ENCODE results near the gene INO80B. TPM values are rescaled to one million over a fixed set of nuclear protein-coding genes. Genes with fewer than 3 reads are reported as not detected.
"Not testable (repeated sequence)": the region's sequence is repeated elsewhere in the genome, so short reads cannot be mapped to it uniquely, and the experiment has no call there.

Gene INO80B
- total RNA-seq, 1 donor from 2014 or later = 17.2 TPM

- DNase-seq (ENCODE audit: extremely low read depth, low read depth, low spot score) = no peak
Measured at GRCh38 chr2:74424995-74425406, 29.9 kb upstream of the INO80B start.

- no peak for DNase-seq (ENCODE audit: extremely low read depth, low read depth, low spot score)
Measured at GRCh38 chr2:74425523-74425922, 29.4 kb upstream of the INO80B start.

DNA sequence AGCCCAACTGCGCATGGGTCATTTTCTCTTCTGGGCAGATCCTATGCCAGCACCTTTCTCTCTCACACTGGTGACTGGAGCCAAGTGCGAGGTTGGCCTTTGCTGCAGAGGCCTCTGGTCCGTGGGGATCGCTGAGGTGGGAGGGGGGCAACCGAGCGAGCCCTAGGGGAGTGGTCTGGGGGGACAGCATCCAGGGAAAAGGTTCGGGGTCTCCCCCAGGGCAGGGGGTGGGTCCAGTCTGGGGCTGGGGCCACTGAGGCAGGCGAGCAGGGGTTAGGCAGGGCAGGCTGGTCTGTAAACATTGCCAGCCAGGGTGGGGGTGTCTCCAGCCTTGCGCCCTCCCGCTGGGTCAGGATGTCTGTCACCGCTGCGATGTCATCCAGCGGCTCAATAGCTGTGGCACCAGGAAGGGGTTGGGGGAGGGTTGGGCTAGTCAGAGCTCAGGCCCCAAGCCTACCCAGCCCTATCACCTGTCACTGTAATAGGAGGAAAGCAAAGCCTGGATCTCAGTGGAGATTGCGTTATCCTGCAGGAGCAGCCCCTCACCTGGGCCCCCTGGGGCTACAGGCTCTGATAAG is 28.6 kb upstream of the INO80B start:
- DNase-seq (ENCODE audit: extremely low read depth, low read depth, low spot score) = no peak

- DNase-seq (ENCODE audit: extremely low read depth, low read depth, low spot score) = no peak
Measured at GRCh38 chr2:74427551-74427950, 27.3 kb upstream of the INO80B start.

DNA sequence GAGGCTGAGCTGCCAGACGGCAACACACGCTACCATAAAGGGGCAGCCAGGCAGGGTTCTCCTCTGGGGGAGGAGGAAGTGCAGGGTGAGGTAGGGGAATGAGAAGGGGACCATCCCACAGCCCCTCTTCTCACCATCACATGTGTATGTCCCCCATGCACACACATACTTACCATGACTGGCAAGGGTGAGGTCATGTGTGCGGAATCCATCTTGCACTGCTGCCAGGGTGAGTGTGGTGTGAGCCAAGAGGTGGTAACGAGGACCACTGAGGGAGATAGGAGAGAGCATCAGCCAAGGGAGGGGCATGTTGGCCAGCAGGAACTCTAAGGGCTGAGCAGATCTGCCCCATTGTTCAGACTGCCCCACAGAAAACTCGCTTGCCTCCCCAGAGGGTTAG is 26.2 kb upstream of the INO80B start:
- DNase-seq (ENCODE audit: extremely low read depth, low read depth, low spot score) = no peak

- DNase-seq (ENCODE audit: extremely low read depth, low read depth, low spot score) = no peak
Measured at GRCh38 chr2:74429487-74430451, 25.1 kb upstream of the INO80B start.

GRCh38 chr2:74430502-74430901 is 24.4 kb upstream of the INO80B start:
- DNase-seq (ENCODE audit: extremely low read depth, low read depth, low spot score) = no peak

DNA sequence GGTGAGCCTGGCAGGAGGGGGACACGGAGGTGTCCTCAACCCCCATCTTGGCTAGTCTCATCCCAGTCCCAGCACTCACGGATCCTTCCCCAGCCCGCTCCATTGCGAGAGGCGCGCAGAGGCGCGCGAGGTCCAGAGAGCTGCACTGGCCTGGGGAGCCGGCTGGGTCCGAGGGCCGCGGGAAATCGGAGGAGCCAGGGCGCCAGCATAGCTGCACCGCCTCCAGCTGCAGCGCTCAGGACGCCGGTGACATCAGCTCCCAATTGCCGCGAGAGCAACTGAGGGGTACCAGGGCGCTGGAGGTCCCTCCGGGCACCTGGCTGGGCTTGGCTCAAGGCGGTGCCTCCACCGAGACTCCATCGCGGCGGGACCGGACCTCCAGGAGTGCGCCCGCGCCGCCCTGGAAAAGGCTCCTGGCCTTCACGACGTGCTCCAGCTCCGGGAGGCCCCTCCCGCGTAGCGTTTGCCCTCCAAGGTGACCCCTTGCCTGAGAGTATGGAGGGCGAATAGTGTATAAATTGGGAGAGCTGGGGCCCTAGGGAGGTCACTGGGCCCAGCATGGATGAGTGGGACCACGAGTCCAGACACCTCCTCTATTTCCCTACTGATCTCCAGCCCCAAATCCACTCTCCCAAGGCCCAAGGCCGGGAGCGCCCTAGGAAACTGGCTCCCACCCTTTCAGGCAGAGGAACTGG is 18.6 kb upstream of the INO80B start:
- DNase-seq (ENCODE audit: extremely low read depth, low read depth, low spot score) = no peak

DNA sequence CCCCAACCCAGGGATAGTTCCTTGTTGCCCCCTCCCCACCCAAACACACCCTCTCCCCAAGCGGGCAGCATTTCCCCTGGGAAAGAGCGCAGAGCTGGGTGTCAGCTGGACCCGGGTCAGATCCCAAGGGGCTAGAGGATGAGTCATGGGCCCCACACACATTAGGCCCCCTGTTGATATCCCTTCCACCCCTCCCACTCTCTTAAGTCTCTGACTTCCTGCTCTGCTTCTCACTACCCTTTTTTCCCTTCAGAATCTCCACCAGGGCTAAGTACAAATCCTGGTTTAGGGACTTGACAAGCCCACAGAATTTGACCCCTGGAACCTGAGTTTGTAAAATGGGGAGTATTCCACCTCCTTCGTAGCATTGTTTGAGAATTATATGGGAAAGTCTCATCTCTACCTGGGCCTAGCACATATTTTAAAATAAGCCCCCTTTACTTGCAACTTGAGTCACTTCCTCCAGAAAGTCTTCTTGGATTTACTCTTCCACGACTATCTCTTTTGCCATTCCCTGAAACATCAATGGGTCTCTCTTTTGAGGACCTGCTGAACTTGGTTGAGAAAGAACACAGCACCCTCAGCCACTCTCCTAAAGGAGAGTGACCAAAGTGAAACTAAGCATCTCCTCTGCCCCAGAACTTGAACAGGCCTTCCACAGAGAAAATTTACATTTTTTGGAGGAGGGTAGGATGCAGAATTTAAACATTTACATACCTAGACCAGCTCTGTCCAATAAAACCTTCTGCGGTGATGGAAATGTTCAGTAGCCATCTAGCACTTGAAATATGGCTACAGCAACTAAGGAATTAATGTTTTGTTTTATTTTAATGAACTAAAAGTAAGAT is 17.8 kb upstream of the INO80B start:
- no peak for DNase-seq (ENCODE audit: extremely low read depth, low read depth, low spot score)

GRCh38 chr2:74438248-74438647 is 16.6 kb upstream of the INO80B start:
- DNase-seq (ENCODE audit: extremely low read depth, low read depth, low spot score) = no peak

- no peak for DNase-seq (ENCODE audit: extremely low read depth, low read depth, low spot score)
Measured at GRCh38 chr2:74439373-74439772, 15.5 kb upstream of the INO80B start.

- DNase-seq (ENCODE audit: extremely low read depth, low read depth, low spot score) = no peak
Measured at GRCh38 chr2:74439803-74440377, 15.0 kb upstream of the INO80B start.

DNA sequence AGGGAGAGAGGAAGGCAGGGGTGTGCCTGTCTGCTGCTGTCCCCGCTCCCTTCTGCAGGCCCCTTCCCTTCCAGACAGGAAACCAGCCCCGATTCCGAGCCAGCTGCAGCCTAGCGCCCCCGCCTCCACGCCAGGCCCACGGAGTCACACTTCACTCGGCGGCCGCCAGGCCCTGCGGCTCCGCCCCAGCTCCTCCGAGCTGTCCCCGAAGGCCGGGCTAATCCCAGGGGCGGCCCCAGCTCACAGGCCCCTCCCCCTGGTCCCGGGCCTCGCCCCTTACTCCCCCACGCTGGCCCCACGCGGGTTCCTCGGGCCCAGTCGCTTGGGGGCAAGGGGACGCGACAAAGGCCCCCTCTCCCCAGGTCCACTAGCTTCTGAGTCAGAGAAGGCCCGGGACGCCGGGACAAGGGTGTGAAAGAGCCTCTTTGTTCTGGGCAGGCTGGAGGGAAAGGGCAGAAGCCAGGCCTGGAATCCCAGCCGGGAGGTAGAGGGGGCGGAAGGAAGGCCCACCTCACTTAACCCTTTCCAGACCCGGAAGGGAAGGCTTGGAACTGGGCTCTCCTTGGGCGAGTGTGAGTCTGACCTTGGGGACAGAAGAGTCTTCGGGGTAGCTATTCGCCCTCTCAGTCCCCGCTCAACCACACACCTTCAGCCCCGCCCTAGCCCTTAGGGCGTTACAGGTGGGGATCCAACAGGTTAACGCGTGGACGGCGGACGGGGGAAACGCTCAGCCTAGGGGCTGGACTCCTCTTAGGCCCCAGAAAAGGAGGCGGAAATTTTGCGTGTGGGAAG is 14.3 kb upstream of the INO80B start:
- DNase-seq (ENCODE audit: extremely low read depth, low read depth, low spot score) = no peak

DNA sequence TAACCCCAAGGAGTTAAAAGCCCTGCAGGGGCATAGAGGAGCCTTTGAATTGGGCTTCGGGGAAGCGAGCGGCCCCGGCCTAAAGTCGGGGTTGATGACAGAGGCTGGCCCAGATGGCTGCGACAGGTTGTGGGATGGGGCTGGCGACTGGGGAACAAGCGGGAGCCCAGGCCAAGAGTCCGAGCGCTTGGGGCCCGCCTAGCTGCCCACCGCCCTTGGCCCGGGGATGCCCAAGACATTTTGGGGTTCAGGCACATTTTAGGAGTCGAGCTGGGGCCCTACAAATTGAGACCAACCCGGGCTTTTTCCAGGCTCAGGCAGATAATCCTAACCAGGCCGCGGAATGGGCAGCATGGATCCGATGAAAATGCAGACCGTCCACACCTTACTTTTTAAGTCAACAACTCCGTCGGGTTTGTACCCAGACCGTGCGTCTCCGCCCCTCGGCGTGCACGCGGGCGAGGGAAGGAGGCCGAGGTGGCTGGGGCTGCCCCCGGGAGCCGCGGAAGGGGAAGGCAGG is 13.7 kb upstream of the INO80B start:
- DNase-seq (ENCODE audit: extremely low read depth, low read depth, low spot score) = no peak

- DNase-seq (ENCODE audit: extremely low read depth, low read depth, low spot score) = no peak
Measured at GRCh38 chr2:74441690-74442482, 13.0 kb upstream of the INO80B start, which contains the start of gene RTKN. RTKN (minus strand) TSS chr2:74441937; CDS start chr2:74441816, 121 bp downstream.

DNA sequence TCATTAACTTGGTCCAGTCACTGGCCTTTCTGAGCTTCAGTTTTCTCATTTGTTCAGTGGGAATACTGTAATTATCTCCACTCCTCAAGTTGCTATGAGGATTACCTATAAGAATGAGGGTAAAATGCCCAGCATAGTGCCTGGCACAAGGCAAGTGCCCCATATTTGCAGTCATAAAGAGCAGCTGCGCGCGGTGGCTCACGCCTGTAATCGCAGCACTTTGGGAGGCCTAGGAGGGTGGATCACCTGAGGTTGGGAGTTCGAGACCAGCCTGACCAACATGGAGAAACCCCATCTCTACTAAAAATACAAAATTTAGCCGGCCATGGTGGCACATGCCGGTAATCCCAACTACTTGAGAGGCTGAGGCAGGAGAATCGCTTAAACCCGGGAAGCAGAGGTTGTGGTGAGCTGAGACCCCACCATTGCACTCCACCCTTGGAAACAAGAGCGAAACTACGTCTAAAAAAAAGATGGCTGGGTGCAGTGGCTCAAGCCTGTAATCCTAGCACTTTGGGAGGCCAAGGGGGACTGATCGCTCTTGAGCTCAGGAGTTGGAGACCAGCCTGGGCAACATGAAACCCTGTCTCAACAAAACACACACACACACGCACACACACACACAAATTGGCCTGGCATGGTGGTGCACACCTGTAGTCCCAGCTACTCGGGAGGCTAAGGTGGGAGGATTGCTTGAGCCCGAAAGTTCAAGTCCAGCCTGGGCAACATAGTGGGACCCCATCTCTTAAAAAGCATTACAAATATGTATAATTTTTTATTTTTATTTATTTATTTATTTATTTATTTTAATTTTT is 12.2 kb upstream of the INO80B start:
- DNase-seq (ENCODE audit: extremely low read depth, low read depth, low spot score) = not testable (repeated sequence)

- DNase-seq (ENCODE audit: extremely low read depth, low read depth, low spot score) = no peak
Measured at GRCh38 chr2:74444498-74445318, 10.2 kb upstream of the INO80B start.
